ENCODE results near the gene HOMER1.

The HOMER1 gene

GRCh38 chr5:79456890-79457583 is 56.9 kb downstream of the HOMER1 start:
- Mint-ChIP-seq H3K36me3 (peaks cover 8% of the 10 kb centered on the region), H3K9me3 (no peaks in the 10 kb centered on the region), H3K4me1 (peaks cover 3% of the 10 kb centered on the region), H3K27me3 (no peaks in the 10 kb centered on the region), H3K4me3 (no peak overlapping the region), H3K27ac (no peak overlapping the region)
- DNase-seq (ENCODE audit: low spot score in 2 of 2): no peak
- ATAC-seq (ENCODE audit: low read depth): peak; percentile 37

- Mint-ChIP-seq H3K27me3 (no peaks in the 10 kb centered on the region), H3K4me3 (no peak overlapping the region), H3K27ac (no peak overlapping the region), H3K36me3 (peaks cover 8% of the 10 kb centered on the region), H3K9me3 (no peaks in the 10 kb centered on the region), H3K4me1 (peaks cover 3% of the 10 kb centered on the region)
- ATAC-seq (ENCODE audit: low read depth) (no peak), DNase-seq (ENCODE audit: low spot score in 2 of 2) (no peak)
Measured at GRCh38 chr5:79456400-79456799, 57.5 kb downstream of the HOMER1 start.

- H3K4me1 Mint-ChIP-seq: peaks cover 3% of the 10 kb centered on the region
Measured at GRCh38 chr5:79454043-79454442, 59.9 kb downstream of the HOMER1 start.

GRCh38 chr5:79448336-79448735 is 65.6 kb downstream of the HOMER1 start:
- DNase-seq (ENCODE audit: low spot score in 2 of 2) (no peak), ATAC-seq (ENCODE audit: low read depth) (no peak)
- no peaks in the 10 kb centered on the region for H3K27me3 Mint-ChIP-seq
- no peak overlapping the region for H3K4me3 Mint-ChIP-seq
- peaks cover 5% of the 10 kb centered on the region for H3K36me3 Mint-ChIP-seq
- H3K9me3 Mint-ChIP-seq: no peaks in the 10 kb centered on the region
- no peaks in the 10 kb centered on the region for H3K4me1 Mint-ChIP-seq
- H3K27ac Mint-ChIP-seq: no peak overlapping the region

More at GRCh38 chr5:79454043-79454442, 59.9 kb downstream of the HOMER1 start:
- Mint-ChIP-seq H3K27me3 (no peaks in the 10 kb centered on the region), H3K27ac (no peak overlapping the region), H3K9me3 (no peaks in the 10 kb centered on the region), H3K36me3 (peaks cover 12% of the 10 kb centered on the region), H3K4me3 (no peak overlapping the region)
- ATAC-seq (ENCODE audit: low read depth): no peak
- DNase-seq (ENCODE audit: low spot score in 2 of 2): no peak

- no peaks in the 10 kb centered on the region for H3K27me3 Mint-ChIP-seq
- peaks cover 2% of the 10 kb centered on the region for H3K4me1 Mint-ChIP-seq
- no peak for ATAC-seq (ENCODE audit: low read depth)
- H3K36me3 Mint-ChIP-seq: peaks cover 2% of the 10 kb centered on the region
- no peaks in the 10 kb centered on the region for H3K9me3 Mint-ChIP-seq
- H3K27ac Mint-ChIP-seq: no peak overlapping the region
- no peak for DNase-seq (ENCODE audit: low spot score in 2 of 2)
- no peak overlapping the region for H3K4me3 Mint-ChIP-seq
Measured at GRCh38 chr5:79436821-79437220, 77.1 kb downstream of the HOMER1 start.

DNA sequence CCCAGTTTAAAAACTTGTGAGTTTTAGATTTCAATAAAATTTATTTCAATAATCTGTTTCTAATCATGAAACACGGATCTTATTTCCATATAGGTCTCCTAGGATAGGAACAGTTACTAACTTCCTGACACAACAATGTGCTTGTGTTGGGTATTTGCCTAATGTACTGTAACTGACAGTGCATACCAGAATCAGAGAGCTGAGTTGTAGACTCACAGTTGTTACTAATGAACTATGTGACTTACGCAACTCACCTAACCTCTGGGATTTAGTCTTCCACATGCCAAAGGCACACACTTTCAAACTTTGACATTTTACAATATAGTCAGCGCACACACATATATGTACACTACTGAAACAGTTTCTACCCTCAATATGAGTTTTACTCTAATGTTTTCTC is 77.7 kb downstream of the HOMER1 start:
- DNase-seq (ENCODE audit: low spot score in 2 of 2) (no peak), ATAC-seq (ENCODE audit: low read depth) (no peak)
- H3K9me3 Mint-ChIP-seq: no peaks in the 10 kb centered on the region
- no peaks in the 10 kb centered on the region for H3K27me3 Mint-ChIP-seq
- H3K4me3 Mint-ChIP-seq: no peak overlapping the region
- no peak overlapping the region for H3K27ac Mint-ChIP-seq
- peaks cover 1% of the 10 kb centered on the region for H3K4me1 Mint-ChIP-seq
- H3K36me3 Mint-ChIP-seq: peaks cover 2% of the 10 kb centered on the region

- ATAC-seq (ENCODE audit: low read depth) (no peak), DNase-seq (ENCODE audit: low spot score in 2 of 2) (no peak)
- H3K9me3 Mint-ChIP-seq: no peaks in the 10 kb centered on the region
- H3K4me1 Mint-ChIP-seq: no peaks in the 10 kb centered on the region
- no peaks in the 10 kb centered on the region for H3K27me3 Mint-ChIP-seq
- peaks cover 2% of the 10 kb centered on the region for H3K36me3 Mint-ChIP-seq
- H3K4me3 Mint-ChIP-seq: no peak overlapping the region
- no peak overlapping the region for H3K27ac Mint-ChIP-seq
Measured at GRCh38 chr5:79430196-79430595, 83.7 kb downstream of the HOMER1 start.

GRCh38 chr5:79423296-79423695 is 90.6 kb downstream of the HOMER1 start:
- no peaks in the 10 kb centered on the region for H3K27me3 Mint-ChIP-seq
- ATAC-seq (ENCODE audit: low read depth) (no peak), DNase-seq (ENCODE audit: low spot score in 2 of 2) (no peak)
- H3K36me3 Mint-ChIP-seq: peaks cover 3% of the 10 kb centered on the region
- no peak overlapping the region for H3K4me3 Mint-ChIP-seq
- H3K4me1 Mint-ChIP-seq: no peaks in the 10 kb centered on the region
- H3K9me3 Mint-ChIP-seq: no peaks in the 10 kb centered on the region
- H3K27ac Mint-ChIP-seq: no peak overlapping the region

GRCh38 chr5:79420248-79420647 is 93.7 kb downstream of the HOMER1 start:
- ATAC-seq (ENCODE audit: low read depth) (no peak), DNase-seq (ENCODE audit: low spot score in 2 of 2) (no peak)
- Mint-ChIP-seq H3K27ac (no peak overlapping the region), H3K4me3 (no peak overlapping the region), H3K9me3 (no peaks in the 10 kb centered on the region), H3K36me3 (peaks cover 2% of the 10 kb centered on the region), H3K4me1 (peaks cover 7% of the 10 kb centered on the region), H3K27me3 (no peaks in the 10 kb centered on the region)

GRCh38 chr5:79418276-79418675 is 95.7 kb downstream of the HOMER1 start:
- Mint-ChIP-seq H3K9me3 (no peaks in the 10 kb centered on the region), H3K27ac (no peak overlapping the region), H3K36me3 (no peaks in the 10 kb centered on the region), H3K4me1 (peaks cover 7% of the 10 kb centered on the region), H3K4me3 (no peak overlapping the region), H3K27me3 (no peaks in the 10 kb centered on the region)
- ATAC-seq (ENCODE audit: low read depth) (no peak), DNase-seq (ENCODE audit: low spot score in 2 of 2) (no peak)

GRCh38 chr5:79417495-79417894 is 96.4 kb downstream of the HOMER1 start:
- Mint-ChIP-seq H3K4me1 (peaks cover 7% of the 10 kb centered on the region), H3K9me3 (no peaks in the 10 kb centered on the region), H3K36me3 (no peaks in the 10 kb centered on the region), H3K4me3 (no peak overlapping the region), H3K27me3 (no peaks in the 10 kb centered on the region), H3K27ac (no peak overlapping the region)
- ATAC-seq (ENCODE audit: low read depth) (no peak), DNase-seq (ENCODE audit: low spot score in 2 of 2) (no peak)

DNA sequence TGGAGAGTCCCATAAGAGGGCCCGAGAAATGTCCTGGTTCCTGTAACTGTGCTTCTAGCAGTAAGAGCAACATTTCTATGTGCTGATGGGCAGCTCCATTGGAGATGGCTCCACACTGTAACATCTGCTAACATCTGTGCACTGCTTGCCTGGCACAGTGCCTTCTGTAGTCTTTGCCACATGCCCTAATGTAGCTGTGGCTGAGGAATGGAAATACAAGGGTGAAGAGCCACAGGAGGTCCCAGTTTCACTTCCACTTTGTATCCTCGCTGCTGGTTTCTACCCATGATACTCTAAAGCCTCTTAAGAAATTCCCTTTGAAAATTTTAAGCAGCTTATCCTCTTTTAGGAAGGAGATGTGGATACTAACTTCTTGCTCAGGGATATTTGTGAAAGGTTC is 97.4 kb downstream of the HOMER1 start:
- peak; percentile 99 for ATAC-seq (ENCODE audit: low read depth)
- no peaks in the 10 kb centered on the region for H3K36me3 Mint-ChIP-seq
- H3K27ac Mint-ChIP-seq: no peak overlapping the region
- H3K9me3 Mint-ChIP-seq: no peaks in the 10 kb centered on the region
- H3K27me3 Mint-ChIP-seq: no peaks in the 10 kb centered on the region
- DNase-seq (ENCODE audit: low spot score in 2 of 2): peak; percentile 10 to 13
- H3K4me1 Mint-ChIP-seq: peaks cover 7% of the 10 kb centered on the region
- H3K4me3 Mint-ChIP-seq: peak overlapping the region; percentile 32

- Mint-ChIP-seq H3K27me3 (no peaks in the 10 kb centered on the region), H3K4me1 (peaks cover 7% of the 10 kb centered on the region)
- no peak for ATAC-seq (ENCODE audit: low read depth)
Measured at GRCh38 chr5:79413112-79413511, 100.8 kb downstream of the HOMER1 start.

GRCh38 chr5:79408028-79408427 is 105.9 kb downstream of the HOMER1 start:
- no peak for ATAC-seq (ENCODE audit: low read depth)
- H3K9me3 Mint-ChIP-seq: peaks cover 5% of the 10 kb centered on the region
- no peak for DNase-seq (ENCODE audit: low spot score in 2 of 2)
- no peaks in the 10 kb centered on the region for H3K27me3 Mint-ChIP-seq
- no peaks in the 10 kb centered on the region for H3K4me1 Mint-ChIP-seq
- H3K4me3 Mint-ChIP-seq: no peak overlapping the region
- no peak overlapping the region for H3K27ac Mint-ChIP-seq
- H3K36me3 Mint-ChIP-seq: peaks cover 10% of the 10 kb centered on the region

More at GRCh38 chr5:79413112-79413511, 100.8 kb downstream of the HOMER1 start:
- Mint-ChIP-seq H3K36me3 (peaks cover under 1% of the 10 kb centered on the region), H3K9me3 (no peaks in the 10 kb centered on the region), H3K27ac (no peak overlapping the region), H3K4me3 (no peak overlapping the region)
- no peak for DNase-seq (ENCODE audit: low spot score in 2 of 2)

GRCh38 chr5:79407591-79407990 is 106.3 kb downstream of the HOMER1 start:
- H3K27me3 Mint-ChIP-seq: no peaks in the 10 kb centered on the region
- no peaks in the 10 kb centered on the region for H3K4me1 Mint-ChIP-seq
- peaks cover 5% of the 10 kb centered on the region for H3K9me3 Mint-ChIP-seq
- no peak for ATAC-seq (ENCODE audit: low read depth)
- peaks cover 10% of the 10 kb centered on the region for H3K36me3 Mint-ChIP-seq
- H3K27ac Mint-ChIP-seq: no peak overlapping the region
- no peak overlapping the region for H3K4me3 Mint-ChIP-seq
- no peak for DNase-seq (ENCODE audit: low spot score in 2 of 2)
